GM19099 (cell line): ENCODE data around the gene GPR160.

ENCODE experiments used
- POLR2A ChIP-seq: IDR thresholded peaks from 3 replicates; pipeline ENCODE4 v1.6.1; 2011; ENCODE audit warnings: low read depth; ENCODE audit not compliant: insufficient read length; ENCODE audit errors: extremely low read depth

Gene GPR160

DNA sequence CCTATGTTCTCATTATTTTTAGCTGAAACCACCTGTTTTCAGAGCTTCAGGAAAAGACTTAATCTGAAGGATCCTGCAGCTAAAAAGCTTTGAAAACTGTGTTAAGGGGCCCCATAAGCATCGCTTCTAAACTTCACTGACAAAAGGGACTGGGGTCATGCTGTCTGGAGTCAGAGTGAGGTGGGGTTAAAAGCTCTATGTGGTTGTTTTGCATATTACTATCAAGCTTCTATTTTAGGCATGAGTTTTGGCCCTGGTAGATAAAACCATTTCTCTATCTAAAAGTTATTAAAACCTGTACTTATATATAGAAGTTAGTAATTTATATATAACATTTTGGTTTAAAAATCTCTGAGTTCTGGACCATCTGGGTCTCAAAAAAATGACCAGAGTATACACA, 45.5 kb downstream of the GPR160 start:
- TF ChIP-seq POLR2A: no peak

DNA sequence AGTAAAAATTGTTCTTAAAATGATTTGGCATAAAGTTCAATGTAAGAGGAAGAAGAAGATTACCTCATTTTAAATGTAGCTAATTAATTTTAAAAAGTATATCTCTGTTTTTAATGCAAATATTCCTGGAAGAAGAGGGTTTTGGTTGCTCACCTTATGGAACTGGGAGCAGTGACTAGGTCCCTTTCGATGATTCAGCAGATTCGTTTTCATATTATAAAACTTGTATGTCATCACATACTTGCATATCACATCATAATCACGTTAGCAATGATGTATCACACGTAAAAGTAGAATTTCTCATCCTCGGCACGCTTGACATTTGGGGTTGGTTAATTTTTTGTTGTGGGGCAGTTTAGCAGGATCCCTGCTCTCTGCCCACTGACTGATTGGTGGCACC, 47.6 kb downstream of the GPR160 start:
- TF ChIP-seq POLR2A: no peak

DNA sequence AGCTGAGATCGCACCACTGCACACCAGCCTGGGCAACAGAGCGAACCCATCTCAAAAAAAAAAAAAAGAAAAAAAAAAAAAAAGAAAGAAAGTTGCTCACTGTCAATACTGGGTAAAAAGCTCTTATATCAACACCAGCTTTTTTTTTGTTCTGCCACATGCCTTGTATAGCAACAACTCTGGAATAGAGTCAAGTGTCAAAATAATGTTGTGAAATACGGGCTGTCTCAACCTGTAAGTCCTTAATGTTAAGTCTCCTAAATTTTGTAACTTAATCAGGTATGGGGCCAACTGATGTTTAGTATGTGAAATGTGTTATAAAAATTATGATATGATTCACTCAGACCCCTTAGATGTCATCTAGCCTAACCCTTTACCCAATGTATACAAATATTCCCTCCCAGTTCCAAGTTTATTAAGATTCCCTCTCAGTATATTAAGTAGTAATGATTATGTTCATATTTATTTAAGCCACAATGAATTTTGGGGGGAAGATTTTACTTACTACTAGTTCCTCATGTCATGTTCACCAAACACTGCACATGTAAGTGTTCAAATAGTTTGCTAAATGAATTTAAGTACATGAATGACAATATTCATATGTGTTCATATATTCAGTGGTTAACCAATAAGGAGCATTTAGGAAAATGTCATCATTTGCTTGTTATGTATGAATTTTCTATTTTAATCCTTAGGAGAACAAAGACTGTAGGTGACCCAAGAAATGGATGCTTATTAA, 52.2 kb downstream of the GPR160 start:
- no peak for TF ChIP-seq POLR2A

DNA sequence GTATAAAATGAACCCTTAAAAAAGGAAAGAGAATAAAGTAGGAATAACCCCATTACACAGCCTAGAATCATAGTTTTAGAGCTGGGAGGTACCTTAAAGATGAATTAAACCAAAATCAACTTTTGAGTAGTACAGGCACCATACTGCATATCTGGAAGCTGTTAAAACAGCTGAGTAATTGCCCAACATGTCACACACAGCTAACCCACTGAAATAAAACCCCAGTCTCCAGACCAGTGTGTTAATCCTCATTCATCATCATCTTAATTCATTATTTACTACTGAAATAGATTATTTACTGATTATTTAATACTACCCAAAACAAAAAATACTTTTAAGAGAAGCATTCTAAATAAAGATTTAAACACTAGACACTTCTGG, 52.8 kb downstream of the GPR160 start:
- TF ChIP-seq POLR2A: no peak

DNA sequence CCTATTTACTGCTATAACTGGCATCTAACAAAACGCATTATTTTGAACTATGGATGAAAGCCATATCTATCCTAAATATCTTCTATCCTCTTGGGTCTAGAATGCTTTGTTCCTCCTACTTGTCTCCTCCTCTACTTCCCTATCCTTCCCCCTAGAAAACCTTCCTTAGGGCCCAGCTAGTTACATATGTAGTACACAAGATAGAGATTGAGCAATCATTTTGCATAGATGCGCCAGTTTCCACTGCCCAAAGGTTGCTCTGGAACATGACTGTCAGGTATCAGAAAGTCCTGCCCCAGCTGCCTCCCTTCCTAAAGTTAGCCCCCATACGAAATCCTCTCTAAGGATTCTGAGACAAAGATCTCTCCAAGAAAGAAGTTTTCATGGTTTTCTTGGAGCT, 55.1 kb downstream of the GPR160 start:
- no peak for TF ChIP-seq POLR2A

DNA sequence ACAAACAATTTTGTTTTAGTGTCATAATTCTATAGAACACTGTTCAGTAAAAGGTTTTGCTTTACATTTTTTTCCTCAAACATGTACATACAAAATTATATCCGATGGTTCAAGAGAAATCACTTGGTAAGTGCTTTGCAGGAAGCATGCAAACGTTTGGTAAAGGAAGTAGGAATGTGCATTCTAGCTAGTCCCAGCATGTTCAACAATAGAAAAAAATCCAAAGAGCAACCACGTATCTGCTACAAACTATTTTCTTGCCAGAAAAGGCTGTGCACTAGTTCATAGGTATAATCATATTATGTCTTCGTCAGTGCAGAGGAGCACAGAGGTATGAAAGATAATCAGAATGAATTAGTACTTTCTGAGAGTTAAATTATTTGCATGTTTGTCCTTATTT, 58.0 kb downstream of the GPR160 start:
- no peak for TF ChIP-seq POLR2A

DNA sequence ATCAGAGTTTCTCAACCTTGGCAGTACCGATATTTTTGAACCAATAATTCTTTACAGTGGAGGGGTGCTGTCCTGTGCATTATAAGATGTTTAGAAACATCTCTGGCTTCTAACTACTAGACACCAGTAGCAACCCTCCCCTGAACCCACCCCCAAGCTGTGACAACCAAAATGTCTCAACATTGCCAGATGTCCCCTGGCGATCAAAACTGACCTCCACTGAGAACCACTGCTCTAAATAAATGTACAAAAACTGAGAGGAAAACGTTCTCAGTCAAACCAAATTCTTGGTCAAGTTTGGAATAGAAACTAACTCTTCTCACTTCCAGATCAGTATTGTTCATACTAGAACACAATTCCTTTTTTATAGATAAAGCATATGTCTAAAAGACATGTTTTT, 58.5 kb downstream of the GPR160 start:
- TF ChIP-seq POLR2A: no peak

DNA sequence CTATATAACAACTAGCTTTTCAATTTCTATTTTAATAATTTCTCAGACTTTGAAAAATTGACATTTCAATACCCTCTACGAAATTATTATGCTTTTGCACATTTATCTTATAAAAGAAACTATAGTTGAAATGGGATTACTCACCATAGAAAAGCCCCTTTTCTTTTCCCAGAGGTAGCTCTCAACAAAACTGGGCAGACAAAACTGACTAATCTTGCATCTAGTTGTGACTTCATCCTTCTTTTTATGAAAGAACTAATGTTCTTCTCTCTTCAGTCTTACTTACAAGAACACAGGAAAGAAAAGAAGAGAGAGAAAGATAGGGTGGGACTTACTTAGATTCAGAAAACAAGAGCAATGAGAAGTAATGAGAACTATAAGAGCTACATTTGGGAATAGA, 61.0 kb downstream of the GPR160 start:
- TF ChIP-seq POLR2A: no peak

DNA sequence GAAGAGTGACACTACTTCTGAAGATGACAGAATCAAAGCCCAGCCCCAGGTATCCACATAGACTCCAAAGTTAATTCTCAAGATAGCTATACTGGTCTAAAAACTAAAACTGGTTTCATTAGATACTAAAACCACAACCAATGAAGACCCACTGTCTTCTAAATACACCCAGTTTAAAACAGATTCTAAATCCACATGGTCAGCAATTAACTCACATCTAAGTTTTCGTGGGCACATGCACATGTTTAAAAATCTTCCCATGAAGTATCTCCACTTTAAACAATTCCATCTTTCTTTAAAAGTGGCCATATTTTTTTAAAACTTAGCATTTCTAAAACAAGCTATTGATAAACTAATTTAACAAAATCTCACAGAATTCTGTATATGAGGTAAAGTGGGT, 63.1 kb downstream of the GPR160 start:
- TF ChIP-seq POLR2A: no peak

DNA sequence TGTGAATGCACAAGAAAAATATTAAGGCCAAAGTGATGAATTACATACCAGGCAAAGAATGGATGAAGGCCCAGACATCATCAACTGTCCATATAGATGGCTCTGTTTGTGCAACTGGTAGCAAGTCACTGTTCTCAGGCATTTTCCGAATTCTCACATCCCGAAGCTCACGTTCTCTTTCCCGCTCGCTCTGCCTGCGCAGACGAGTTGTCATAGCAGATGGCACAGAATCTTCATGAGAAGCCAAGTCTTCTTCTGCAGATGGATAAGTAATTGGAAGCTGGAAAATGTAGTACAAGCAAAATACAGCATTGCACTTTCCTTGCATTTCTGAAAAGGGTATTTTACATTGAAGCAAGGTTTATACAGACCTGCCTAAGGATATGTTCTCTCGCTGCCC, 64.6 kb downstream of the GPR160 start:
- TF ChIP-seq POLR2A: no peak

DNA sequence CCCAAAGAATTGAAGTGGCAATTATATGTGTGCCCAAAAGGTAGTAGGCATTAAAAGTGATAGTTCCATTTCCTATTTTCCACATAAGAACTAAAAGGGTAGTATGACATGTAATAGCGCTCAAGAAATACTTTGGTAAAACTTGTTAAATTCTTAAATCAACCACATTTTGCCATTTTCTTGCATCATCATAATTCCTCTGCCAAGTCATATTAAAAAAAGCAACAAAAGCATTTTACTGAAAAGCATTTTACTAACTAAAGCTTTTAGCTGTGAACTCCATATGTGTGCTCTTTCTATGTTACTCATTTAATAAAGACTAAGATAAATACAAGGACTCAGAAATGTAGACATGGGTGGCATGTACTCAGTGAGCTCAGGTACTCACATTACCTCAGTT, 70.1 kb downstream of the GPR160 start:
- TF ChIP-seq POLR2A: no peak

DNA sequence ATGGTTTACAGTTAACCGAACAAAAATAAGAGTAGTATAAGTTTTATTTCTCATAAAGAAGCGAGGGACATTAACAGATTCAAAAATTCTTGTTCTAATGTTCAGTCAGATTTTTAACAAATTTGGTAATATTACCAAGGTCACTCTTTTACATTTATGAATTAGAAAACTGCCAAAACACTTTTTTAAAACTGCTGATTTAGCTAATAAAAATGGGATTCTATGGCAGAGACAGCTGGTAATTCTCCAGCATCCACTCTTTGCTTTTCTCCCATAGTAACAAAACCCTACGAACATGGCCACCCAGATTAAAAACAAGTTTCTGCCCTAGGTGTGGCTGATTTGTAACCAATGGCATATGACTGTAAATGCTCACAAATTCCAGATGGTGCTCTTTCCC, 71.2 kb downstream of the GPR160 start:
- TF ChIP-seq POLR2A: no peak

DNA sequence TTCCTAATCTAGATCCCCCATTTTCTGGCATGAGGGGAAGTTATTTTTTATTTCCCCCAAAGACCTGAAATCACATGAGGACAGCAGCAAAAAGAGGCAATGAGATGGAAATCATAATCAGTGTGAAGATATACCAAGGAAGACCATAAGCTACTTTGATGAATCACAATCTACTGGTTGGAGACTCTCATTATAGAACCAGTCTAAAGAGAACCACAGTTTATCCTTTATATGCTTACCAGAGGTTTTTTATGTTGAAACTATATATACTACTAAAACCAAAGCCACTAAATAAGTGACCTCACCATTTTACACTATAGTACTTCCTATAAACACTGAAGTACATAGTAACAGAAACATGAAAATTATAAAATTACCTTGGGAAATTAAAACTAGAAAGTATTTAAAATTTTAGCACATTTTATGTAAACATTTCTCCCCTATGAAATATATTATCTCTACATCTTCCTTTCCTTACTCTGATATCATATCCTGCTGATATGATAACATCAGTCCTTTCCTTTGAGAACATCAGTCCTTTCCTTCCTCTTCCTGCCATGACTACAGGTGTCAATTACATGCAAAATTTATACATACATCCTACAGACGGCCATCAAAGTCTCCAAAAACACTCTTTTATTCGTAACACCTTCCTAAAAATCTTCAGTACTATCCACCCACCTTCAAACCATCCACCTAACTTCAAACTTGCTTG, 71.9 kb downstream of the GPR160 start:
- no peak for TF ChIP-seq POLR2A

DNA sequence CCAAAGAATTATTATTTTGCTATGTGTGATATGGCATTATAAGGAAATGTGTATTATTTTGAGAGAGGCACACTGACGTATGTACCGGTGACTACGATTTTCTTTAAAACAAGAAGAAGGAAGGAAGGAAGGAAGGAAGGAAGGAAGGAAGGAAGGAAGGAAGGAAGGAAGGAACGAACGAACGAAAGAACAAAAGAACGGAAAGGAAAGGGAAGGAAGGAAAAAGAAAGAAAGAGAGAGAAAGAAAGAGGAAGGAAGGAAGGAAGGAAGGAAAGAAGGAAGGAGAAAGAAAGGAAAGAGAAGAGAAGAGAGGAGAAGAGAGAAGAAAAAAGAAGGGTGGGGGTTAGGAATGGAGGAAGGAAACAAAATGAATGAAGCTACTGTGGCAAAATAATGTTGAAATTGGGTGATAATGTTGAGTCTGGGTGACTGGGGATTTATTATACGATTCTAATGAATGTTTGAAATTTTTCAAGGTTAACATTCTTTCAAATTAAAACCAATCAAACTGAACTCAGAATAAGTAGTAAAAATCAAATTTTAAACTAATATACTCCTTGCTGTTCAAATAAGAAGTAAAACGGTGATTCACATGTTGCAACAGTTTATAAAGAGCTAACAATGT, 73.5 kb downstream of the GPR160 start:
- no peak for TF ChIP-seq POLR2A

DNA sequence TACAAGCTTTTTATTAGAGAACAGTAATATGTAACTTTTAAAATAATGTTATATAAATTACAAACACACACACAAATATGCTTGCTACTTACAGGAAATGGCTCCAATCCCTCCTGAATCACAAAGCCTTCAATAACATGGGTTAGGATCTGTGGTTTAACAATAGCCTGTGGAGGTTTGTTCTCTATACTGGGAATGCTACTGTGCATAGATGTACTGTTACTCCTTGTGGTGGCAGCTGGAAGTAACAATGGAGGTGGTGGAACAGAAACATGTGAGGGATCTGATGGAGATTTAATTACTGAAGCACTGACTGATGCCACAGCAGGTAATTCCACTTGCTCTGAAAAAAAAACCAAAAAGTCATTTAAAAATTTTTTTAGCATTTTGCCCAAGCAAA, 79.3 kb downstream of the GPR160 start:
- no peak for TF ChIP-seq POLR2A
